HepG2 (cell line): Measurements from ENCODE around the gene ADAMTS13. TPM values are rescaled to one million over a fixed set of nuclear protein-coding genes. Genes with fewer than 3 reads are reported as not detected.
A peak's percentile ranks its signal among the peaks of the same experiment; 100 is the strongest.

Source experiments
- ATRX ChIP-seq: sonication (generic); formaldehyde crosslinking; IDR thresholded peaks from 2 replicates; pipeline ENCODE4 v1.4.0; 2020; ENCODE audit warnings: missing genetic modification reagents, borderline replicate concordance
- GATAD2A ChIP-seq: IDR thresholded peaks from 2 replicates; pipeline ENCODE4 v1.6.1; 2016
- IKZF4 ChIP-seq: sonication (generic); formaldehyde crosslinking; IDR thresholded peaks from 2 replicates; pipeline ENCODE4 v1.5.1; 2020; ENCODE audit warnings: borderline replicate concordance, mild to moderate bottlenecking, low read depth, missing genetic modification reagents; ENCODE audit errors: not compliant biosample characterization
- MIER3 ChIP-seq: IDR thresholded peaks from 2 replicates; pipeline ENCODE4 v1.6.1; 2016; ENCODE audit warnings: missing compliant biosample characterization, borderline replicate concordance
- SRY ChIP-seq: sonication (generic); formaldehyde crosslinking; IDR thresholded peaks from 2 replicates; pipeline ENCODE4 v1.8.0; 2022; ENCODE audit warnings: mild to moderate bottlenecking, missing genetic modification reagents
- SUZ12 ChIP-seq: fragments of 150-350 bp; IDR thresholded peaks from 2 replicates; pipeline ENCODE4 v1.6.1; 2014; ENCODE audit warnings: low read depth, low read length
- ZBTB38 ChIP-seq: sonication (generic); formaldehyde crosslinking; IDR thresholded peaks from 2 replicates; pipeline ENCODE4 v1.5.1; 2020; ENCODE audit warnings: mild to moderate bottlenecking, missing genetic modification reagents
- ZFP90 ChIP-seq: sonication (generic); formaldehyde crosslinking; IDR thresholded peaks from 2 replicates; pipeline ENCODE4 v1.8.0; 2022; ENCODE audit warnings: missing genetic modification reagents, mild to moderate bottlenecking, inconsistent platforms, borderline replicate concordance
- ZNF501 ChIP-seq: sonication (generic); formaldehyde crosslinking; IDR thresholded peaks from 2 replicates; pipeline ENCODE4 v1.5.1; 2020; ENCODE audit warnings: mild to moderate bottlenecking, moderate library complexity, missing genetic modification reagents
- ZNF550 ChIP-seq: sonication (generic); formaldehyde crosslinking; IDR thresholded peaks from 2 replicates; pipeline ENCODE4 v1.4.0; 2020; ENCODE audit warnings: mild to moderate bottlenecking, missing genetic modification reagents, borderline replicate concordance
- ZNF768 ChIP-seq: sonication (generic); formaldehyde crosslinking; IDR thresholded peaks from 2 replicates; pipeline ENCODE4 v1.4.0; 2020; ENCODE audit warnings: missing genetic modification reagents
- ZNF792 ChIP-seq: IDR thresholded peaks from 2 replicates; pipeline ENCODE4 v1.6.1; 2016
- polyA plus RNA-seq, 8 experiments: library from polyadenylated mRNA; depleted of rRNA in 3 of 8; stranded (reverse) in 7 of 8; unstranded in 1 of 8; fragments of >200 nt; fragmentation: Illumina TruSeq in 4 of 8; extraction: Trizol in 4 of 8; gene quantifications; 2 replicates each; pipeline versions ENCODE4 v1.2.1 to v1.2.3, GENCODE V29; 2011 to 2016; ENCODE audit warnings: low read depth in 4 of 8, missing spikeins in 1 of 8, mixed read lengths in 1 of 8; ENCODE audit not compliant: insufficient read depth in 1 of 8
- total RNA-seq, 5 experiments: library from RNA; depleted of rRNA; stranded (reverse); fragments of >200 nt; fragmentation: Illumina TruSeq; extraction: Trizol; gene quantifications; 2 replicates each; pipeline ENCODE4 v1.2.3, GENCODE V29; 2016; ENCODE audit warnings: low read depth in 1 of 5
- TF ChIP-seq, protein P1 (sequence below): sonication (generic); formaldehyde crosslinking; IDR thresholded peaks from 2 replicates; pipeline ENCODE4 v1.5.1; 2020; ENCODE audit warnings: missing genetic modification reagents, mild to moderate bottlenecking, borderline replicate concordance
- TF ChIP-seq, protein P2 (sequence below): sonication (generic); formaldehyde crosslinking; IDR thresholded peaks from 2 replicates; pipeline ENCODE4 v1.5.0; 2020; ENCODE audit warnings: missing genetic modification reagents
- TF ChIP-seq, protein P3 (sequence below): IDR thresholded peaks from 2 replicates; pipeline ENCODE4 v1.6.1; 2016; ENCODE audit warnings: low read depth
- TF ChIP-seq, protein P4 (sequence below): sonication (generic); formaldehyde crosslinking; IDR thresholded peaks from 2 replicates; pipeline ENCODE4 v1.4.0; 2020; ENCODE audit warnings: mild to moderate bottlenecking, missing genetic modification reagents
- TF ChIP-seq, protein P5 (sequence below): sonication (generic); formaldehyde crosslinking; IDR thresholded peaks from 2 replicates; pipeline ENCODE4 v1.8.0; 2022; ENCODE audit warnings: low read depth, missing genetic modification reagents
- TF ChIP-seq, protein P6 (sequence below): sonication (generic); formaldehyde crosslinking; IDR thresholded peaks from 2 replicates; pipeline ENCODE4 v1.4.0; 2020; ENCODE audit warnings: mild to moderate bottlenecking, missing genetic modification reagents

The ADAMTS13 gene
- total and polyA plus RNA-seq, 2 of the 13 experiments (the other 11 are each of a cell fraction or from before 2014, with no cell fraction given) = 0.91 to 4.5 TPM

DNA sequence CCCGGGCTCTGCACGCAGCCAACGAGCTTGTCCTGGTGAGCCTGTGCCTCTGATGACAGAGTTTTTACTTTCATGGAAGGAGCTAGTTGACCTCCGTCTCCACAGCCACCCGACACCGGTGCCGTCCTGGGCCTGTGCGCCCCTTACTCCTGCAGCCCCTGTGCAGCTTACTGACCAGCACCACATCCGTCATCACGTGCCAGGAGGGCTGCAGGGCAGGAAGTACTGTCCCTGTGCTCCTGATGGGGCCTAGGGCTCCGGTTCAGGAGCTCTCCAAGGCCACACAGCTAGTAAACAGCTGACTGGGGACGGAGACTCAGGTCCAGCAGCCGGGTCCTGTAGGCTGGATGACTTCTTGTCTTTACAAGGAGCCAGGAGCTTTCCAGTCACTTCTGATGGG is 35.8 kb upstream of the ADAMTS13 start (continued):
- TF ChIP-seq ZNF501 (CRISPR knock-in tag) (peak; percentile 39; the same call in 1 of the 2 replicates), MIER3 (CRISPR knock-in tag) (no peak), ZBTB38 (CRISPR knock-in tag) (peak; percentile 90), ZNF550 (CRISPR knock-in tag) (no peak), GATAD2A (peak; percentile 75), ZFP90 (peak; percentile 76; the same call in 1 of the 2 replicates), ZNF768 (CRISPR knock-in tag) (peak; percentile 81), ZNF792 (CRISPR knock-in tag) (no peak), IKZF4 (CRISPR knock-in tag) (no peak), SRY (CRISPR knock-in tag) (0 out of 2 replicates have a peak, but pooled peaks have one; percentile 53), SUZ12 (no peak), ATRX (CRISPR knock-in tag) (no peak)
- TF ChIP-seq, protein P1, sequence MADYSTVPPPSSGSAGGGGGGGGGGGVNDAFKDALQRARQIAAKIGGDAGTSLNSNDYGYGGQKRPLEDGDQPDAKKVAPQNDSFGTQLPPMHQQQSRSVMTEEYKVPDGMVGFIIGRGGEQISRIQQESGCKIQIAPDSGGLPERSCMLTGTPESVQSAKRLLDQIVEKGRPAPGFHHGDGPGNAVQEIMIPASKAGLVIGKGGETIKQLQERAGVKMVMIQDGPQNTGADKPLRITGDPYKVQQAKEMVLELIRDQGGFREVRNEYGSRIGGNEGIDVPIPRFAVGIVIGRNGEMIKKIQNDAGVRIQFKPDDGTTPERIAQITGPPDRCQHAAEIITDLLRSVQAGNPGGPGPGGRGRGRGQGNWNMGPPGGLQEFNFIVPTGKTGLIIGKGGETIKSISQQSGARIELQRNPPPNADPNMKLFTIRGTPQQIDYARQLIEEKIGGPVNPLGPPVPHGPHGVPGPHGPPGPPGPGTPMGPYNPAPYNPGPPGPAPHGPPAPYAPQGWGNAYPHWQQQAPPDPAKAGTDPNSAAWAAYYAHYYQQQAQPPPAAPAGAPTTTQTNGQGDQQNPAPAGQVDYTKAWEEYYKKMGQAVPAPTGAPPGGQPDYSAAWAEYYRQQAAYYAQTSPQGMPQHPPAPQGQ (CRISPR knock-in tag) = no peak
- TF ChIP-seq, protein P2, sequence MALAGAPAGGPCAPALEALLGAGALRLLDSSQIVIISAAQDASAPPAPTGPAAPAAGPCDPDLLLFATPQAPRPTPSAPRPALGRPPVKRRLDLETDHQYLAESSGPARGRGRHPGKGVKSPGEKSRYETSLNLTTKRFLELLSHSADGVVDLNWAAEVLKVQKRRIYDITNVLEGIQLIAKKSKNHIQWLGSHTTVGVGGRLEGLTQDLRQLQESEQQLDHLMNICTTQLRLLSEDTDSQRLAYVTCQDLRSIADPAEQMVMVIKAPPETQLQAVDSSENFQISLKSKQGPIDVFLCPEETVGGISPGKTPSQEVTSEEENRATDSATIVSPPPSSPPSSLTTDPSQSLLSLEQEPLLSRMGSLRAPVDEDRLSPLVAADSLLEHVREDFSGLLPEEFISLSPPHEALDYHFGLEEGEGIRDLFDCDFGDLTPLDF (CRISPR knock-in tag) = 0 out of 2 replicates have a peak, but pooled peaks have one; percentile 33
- TF ChIP-seq, protein P3, sequence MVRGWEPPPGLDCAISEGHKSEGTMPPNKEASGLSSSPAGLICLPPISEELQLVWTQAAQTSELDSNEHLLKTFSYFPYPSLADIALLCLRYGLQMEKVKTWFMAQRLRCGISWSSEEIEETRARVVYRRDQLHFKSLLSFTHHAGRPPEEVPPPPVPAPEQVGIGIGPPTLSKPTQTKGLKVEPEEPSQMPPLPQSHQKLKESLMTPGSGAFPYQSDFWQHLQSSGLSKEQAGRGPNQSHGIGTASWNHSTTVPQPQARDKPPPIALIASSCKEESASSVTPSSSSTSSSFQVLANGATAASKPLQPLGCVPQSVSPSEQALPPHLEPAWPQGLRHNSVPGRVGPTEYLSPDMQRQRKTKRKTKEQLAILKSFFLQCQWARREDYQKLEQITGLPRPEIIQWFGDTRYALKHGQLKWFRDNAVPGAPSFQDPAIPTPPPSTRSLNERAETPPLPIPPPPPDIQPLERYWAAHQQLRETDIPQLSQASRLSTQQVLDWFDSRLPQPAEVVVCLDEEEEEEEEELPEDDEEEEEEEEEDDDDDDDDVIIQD = no peak
- TF ChIP-seq, protein P4, sequence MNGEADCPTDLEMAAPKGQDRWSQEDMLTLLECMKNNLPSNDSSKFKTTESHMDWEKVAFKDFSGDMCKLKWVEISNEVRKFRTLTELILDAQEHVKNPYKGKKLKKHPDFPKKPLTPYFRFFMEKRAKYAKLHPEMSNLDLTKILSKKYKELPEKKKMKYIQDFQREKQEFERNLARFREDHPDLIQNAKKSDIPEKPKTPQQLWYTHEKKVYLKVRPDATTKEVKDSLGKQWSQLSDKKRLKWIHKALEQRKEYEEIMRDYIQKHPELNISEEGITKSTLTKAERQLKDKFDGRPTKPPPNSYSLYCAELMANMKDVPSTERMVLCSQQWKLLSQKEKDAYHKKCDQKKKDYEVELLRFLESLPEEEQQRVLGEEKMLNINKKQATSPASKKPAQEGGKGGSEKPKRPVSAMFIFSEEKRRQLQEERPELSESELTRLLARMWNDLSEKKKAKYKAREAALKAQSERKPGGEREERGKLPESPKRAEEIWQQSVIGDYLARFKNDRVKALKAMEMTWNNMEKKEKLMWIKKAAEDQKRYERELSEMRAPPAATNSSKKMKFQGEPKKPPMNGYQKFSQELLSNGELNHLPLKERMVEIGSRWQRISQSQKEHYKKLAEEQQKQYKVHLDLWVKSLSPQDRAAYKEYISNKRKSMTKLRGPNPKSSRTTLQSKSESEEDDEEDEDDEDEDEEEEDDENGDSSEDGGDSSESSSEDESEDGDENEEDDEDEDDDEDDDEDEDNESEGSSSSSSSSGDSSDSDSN (CRISPR knock-in tag) = no peak
- TF ChIP-seq, protein P5, sequence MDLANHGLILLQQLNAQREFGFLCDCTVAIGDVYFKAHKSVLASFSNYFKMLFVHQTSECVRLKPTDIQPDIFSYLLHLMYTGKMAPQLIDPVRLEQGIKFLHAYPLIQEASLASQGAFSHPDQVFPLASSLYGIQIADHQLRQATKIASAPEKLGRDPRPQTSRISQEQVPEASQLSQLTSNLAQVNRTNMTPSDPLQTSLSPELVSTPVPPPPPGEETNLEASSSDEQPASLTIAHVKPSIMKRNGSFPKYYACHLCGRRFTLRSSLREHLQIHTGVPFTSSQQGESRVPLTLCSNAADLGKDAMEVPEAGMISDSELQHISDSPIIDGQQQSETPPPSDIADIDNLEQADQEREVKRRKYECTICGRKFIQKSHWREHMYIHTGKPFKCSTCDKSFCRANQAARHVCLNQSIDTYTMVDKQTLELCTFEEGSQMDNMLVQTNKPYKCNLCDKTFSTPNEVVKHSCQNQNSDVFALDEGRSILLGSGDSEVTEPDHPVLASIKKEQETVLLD (CRISPR knock-in tag) = no peak
- TF ChIP-seq, protein P6, sequence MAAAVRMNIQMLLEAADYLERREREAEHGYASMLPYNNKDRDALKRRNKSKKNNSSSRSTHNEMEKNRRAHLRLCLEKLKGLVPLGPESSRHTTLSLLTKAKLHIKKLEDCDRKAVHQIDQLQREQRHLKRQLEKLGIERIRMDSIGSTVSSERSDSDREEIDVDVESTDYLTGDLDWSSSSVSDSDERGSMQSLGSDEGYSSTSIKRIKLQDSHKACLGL (CRISPR knock-in tag) = no peak
